Fibroblast of skin of left biceps (primary cell): Measurements from ENCODE around the gene HNF4A.

ENCODE experiments used
- DNase-seq, 2 experiments: peaks; one replicate each; pipeline ENCODE4 v3.0.0-alpha.2; 2013; ENCODE audit warnings: low read depth in 2 of 2

The HNF4A gene

GRCh38 chr20:44426879-44427790 is 71.6 kb downstream of the HNF4A start:
- no peak for DNase-seq

- DNase-seq, result no peak
These were observed 72.3 kb downstream of the HNF4A start for GRCh38 chr20:44427804-44428173.

GRCh38 chr20:44428174-44429016 is 72.9 kb downstream of the HNF4A start:
- no peak for DNase-seq

GRCh38 chr20:44429017-44429339 is 73.5 kb downstream of the HNF4A start:
- no peak for DNase-seq

GRCh38 chr20:44429419-44430269 is 74.1 kb downstream of the HNF4A start:
- DNase-seq, result no peak

GRCh38 chr20:44430270-44431065 is 75.0 kb downstream of the HNF4A start:
- no peak for DNase-seq

GRCh38 chr20:44431118-44431501 is 75.6 kb downstream of the HNF4A start:
- DNase-seq, result no peak

GRCh38 chr20:44431502-44432234 is 76.2 kb downstream of the HNF4A start:
- DNase-seq, result no peak

- DNase-seq, result no peak
These were observed 77.4 kb downstream of the HNF4A start for GRCh38 chr20:44432618-44433577.

GRCh38 chr20:44433751-44434538 is 78.4 kb downstream of the HNF4A start:
- no peak for DNase-seq

GRCh38 chr20:44435630-44436335 is 80.3 kb downstream of the HNF4A start:
- no peak for DNase-seq

GRCh38 chr20:44436393-44436792 is 80.9 kb downstream of the HNF4A start:
- no peak for DNase-seq

GRCh38 chr20:44437497-44437896 is 82.0 kb downstream of the HNF4A start:
- no peak for DNase-seq

- DNase-seq, result no peak
These were observed 83.3 kb downstream of the HNF4A start for GRCh38 chr20:44438782-44439181.

GRCh38 chr20:44439318-44439717 is 83.8 kb downstream of the HNF4A start:
- DNase-seq, result no peak

GRCh38 chr20:44442298-44443070 is 87.0 kb downstream of the HNF4A start:
- DNase-seq, result no peak
